GM19455 (cell line): ENCODE results near the gene EGFR.
"Not testable (repeated sequence)": the region's sequence is repeated elsewhere in the genome, so short reads cannot be mapped to it uniquely, and the experiment has no call there.

Experiments used
- ATAC-seq: cut with Tn5 transposase; IDR thresholded peaks from one replicate; pipeline ENCODE4 v1.9.1; 2021; ENCODE audit not compliant: unreplicated experiment

Gene EGFR

GRCh38 chr7:55164527-55164926, 145.7 kb downstream of the EGFR start:
- ATAC-seq = no peak

- ATAC-seq = no peak
These were observed 146.5 kb downstream of the EGFR start for GRCh38 chr7:55165176-55165861.

GRCh38 chr7:55167296-55167695, 148.5 kb downstream of the EGFR start:
- not testable (repeated sequence) for ATAC-seq

DNA sequence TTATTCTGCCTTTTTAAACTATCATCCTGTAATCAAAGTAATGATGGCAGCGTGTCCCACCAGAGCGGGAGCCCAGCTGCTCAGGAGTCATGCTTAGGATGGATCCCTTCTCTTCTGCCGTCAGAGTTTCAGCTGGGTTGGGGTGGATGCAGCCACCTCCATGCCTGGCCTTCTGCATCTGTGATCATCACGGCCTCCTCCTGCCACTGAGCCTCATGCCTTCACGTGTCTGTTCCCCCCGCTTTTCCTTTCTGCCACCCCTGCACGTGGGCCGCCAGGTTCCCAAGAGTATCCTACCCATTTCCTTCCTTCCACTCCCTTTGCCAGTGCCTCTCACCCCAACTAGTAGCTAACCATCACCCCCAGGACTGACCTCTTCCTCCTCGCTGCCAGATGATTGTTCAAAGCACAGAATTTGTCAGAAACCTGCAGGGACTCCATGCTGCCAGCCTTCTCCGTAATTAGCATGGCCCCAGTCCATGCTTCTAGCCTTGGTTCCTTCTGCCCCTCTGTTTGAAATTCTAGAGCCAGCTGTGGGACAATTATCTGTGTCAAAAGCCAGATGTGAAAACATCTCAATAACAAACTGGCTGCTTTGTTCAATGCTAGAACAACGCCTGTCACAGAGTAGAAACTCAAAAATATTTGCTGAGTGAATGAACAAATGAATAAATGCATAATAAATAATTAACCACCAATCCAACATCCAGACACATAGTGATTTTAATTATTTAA, 151.7 kb downstream of the EGFR start:
- ATAC-seq = no peak

- ATAC-seq = no peak
These were observed 152.3 kb downstream of the EGFR start for GRCh38 chr7:55171157-55171556.

DNA sequence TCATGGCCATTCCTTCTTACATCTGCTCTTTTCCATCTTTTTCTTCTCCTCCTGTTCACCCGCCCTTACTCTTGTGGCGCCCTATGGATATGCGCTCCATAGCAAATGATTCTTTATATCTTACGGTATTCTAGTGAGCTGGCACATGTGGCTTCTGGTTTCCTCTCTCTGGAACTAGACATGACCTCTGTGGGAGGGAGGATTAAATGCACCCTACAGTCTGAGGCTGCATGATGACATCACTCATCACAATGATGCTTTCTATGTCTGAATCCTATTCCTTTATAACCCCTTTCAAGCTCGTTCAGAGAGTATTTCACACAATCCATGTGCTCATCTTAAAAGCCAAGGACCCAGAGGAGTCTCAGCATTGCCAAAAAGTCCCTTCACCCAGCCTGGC, 153.3 kb downstream of the EGFR start:
- no peak for ATAC-seq

GRCh38 chr7:55172881-55173609, 154.2 kb downstream of the EGFR start:
- no peak for ATAC-seq

DNA sequence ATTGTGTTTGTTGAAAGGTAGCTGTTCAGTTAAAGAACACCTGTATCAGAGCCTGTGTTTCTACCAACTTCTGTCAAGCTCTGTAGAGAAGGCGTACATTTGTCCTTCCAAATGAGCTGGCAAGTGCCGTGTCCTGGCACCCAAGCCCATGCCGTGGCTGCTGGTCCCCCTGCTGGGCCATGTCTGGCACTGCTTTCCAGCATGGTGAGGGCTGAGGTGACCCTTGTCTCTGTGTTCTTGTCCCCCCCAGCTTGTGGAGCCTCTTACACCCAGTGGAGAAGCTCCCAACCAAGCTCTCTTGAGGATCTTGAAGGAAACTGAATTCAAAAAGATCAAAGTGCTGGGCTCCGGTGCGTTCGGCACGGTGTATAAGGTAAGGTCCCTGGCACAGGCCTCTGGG, 154.9 kb downstream of the EGFR start:
- ATAC-seq = no peak

DNA sequence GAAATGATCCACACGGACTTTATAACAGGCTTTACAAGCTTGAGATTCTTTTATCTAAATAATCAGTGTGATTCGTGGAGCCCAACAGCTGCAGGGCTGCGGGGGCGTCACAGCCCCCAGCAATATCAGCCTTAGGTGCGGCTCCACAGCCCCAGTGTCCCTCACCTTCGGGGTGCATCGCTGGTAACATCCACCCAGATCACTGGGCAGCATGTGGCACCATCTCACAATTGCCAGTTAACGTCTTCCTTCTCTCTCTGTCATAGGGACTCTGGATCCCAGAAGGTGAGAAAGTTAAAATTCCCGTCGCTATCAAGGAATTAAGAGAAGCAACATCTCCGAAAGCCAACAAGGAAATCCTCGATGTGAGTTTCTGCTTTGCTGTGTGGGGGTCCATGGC, 155.6 kb downstream of the EGFR start:
- no peak for ATAC-seq

DNA sequence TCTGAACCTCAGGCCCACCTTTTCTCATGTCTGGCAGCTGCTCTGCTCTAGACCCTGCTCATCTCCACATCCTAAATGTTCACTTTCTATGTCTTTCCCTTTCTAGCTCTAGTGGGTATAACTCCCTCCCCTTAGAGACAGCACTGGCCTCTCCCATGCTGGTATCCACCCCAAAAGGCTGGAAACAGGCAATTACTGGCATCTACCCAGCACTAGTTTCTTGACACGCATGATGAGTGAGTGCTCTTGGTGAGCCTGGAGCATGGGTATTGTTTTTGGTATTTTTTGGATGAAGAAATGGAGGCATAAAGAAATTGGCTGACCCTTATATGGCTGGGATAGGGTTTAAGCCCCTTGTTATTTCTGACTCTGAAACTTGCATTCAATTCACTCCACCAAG, 156.0 kb downstream of the EGFR start:
- no peak for ATAC-seq

DNA sequence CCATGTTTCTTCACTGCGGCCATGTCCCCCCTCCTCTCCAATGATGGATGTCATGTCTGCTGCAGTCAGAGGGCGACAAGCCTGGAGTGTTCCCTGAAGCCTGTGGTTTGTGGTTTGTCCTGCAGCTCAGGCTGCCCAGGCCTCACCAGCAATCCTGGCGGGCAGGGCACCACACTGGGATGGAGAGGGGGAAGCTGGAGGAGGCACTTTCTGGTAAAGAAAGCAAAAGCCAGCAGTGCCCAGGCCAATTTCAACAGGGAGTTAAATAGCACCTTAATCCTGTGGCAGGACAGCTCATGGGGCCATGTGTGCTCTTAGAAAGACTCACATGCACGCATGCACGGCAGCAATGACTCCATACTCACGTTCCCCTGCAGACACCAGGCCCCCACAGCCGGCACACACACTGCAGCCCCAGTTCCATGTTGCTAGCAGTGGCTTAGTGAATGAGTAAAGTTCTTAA, 158.3 kb downstream of the EGFR start:
- no peak for ATAC-seq

DNA sequence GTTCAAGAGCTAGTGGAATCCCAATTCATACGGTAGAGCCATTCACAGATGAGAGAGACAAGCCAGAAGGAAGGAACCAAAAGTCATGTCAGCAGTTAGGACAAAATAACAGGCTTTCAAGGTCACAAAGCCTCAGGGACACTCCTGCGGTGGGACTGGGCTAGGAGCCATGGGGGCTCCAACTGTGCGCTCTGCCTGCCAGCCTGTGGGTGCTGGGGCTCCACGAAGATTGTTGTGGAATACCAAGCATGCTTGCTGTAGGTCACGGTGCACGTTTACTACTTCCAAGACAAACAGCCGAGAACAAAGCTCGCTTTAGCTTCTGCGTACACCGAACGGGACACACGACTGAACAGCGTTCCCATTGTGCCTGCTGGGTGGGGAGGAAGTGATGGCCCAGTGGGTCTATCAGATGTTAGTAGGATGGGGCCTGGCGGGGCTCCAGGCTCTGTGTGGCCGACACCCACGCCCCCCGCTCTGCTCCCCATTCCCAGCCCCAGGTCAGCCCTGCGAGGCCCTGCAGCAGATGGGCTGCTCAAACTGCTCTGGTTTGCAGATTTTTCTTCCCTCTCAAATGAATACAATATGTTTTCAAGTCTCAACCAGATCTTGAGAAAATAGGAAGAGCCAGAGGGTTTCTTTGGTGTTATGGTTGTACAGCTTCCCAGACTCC, 158.9 kb downstream of the EGFR start:
- no peak for ATAC-seq

DNA sequence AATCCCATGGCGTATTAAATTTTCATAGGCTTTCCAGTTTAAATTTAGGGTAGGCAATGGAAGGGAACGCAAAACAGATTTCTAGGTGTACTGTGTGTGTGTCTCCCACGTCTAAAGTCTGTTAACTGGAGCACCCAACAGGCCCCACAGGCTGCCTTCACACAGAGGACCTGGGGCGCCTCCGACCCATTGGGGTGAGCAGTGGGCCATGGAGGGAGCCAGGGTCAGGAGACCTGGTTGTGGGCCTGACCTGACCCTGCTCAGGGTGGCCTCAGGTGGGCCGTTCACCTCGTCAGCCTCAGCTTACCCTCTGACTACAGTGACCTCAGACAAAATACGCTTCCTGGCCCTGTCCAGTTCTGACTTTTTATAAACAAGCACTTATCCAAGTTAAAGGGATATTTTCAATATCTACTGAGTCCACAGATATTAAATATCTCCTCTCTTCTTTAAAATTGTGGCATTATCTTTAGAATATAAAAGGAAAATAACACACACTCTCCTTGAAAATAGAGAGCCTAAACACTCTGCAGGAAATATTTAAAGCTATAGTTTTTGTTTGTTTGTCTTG, 159.6 kb downstream of the EGFR start:
- no peak for ATAC-seq

DNA sequence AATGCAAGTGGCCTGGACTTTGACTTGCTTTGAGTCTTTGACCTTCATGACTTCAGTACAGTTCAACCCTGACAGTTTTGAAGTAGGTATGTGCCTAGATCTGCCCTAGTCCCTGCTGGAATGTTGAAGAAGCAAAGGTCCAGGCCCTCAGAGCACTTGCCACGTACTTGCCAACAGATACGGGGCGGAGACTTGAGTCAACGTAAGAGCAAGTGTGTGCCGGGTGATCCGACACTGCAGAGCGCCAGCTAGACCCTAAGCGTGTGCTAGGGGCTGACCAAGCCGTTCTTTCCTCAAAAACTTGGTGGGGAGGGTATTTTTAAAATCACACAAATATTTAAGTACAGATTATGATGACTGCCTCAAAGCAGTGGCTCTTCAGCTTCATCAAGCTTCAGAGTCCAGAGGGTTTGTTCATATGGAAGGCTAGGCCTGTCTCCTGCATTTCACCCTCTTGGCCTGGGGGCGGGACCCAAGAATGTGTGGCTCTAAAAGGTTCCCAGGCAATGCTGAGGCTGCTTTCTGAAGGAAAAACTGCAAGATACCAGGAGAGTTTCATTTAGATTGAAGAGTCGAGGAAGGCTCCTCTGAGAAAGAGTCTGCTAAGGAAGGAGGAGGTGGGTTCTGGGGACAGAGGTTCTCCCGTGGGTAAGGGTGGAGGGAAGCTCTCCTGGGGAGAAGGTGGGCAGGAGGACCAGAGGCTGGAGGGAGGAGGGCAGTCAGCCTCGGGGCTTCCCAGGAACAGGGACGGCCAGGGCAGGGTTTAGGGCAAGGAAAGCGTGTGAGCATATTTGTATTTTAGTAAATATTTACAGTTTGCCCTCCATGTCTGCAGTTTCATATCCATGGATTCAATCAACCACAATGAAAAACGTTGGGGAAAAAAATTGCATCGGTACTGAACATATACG, 160.3 kb downstream of the EGFR start:
- ATAC-seq = no peak

DNA sequence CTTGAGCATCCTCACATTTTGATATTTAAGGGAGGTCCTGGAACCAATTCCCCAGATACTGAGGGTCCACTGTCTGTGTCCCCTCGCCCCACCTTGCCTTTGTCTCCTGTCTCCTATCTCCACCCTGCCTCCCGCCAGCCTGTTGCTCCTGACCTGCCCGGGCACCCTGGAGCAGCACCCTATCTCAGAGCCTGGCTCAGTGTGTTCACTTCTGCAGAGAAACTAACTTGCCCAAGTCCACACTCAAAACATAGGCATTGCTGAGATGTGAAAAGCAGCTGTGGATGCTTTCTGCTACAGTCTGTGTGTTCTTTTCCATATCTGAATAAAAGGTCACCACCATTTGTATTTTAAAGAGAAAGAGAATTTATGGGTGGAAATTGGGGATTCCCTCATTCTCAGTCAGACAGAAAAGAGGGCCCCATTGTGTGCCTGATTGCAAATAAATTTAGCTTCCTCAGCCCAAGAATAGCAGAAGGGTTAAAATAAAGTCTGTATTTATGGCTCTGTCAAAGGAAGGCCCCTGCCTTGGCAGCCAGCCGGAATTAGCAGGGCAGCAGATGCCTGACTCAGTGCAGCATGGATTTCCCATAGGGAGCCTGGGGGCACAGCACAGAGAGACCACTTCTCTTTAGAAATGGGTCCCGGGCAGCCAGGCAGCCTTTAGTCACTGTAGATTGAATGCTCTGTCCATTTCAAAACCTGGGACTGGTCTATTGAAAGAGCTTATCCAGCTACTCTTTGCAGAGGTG, 161.3 kb downstream of the EGFR start:
- no peak for ATAC-seq

DNA sequence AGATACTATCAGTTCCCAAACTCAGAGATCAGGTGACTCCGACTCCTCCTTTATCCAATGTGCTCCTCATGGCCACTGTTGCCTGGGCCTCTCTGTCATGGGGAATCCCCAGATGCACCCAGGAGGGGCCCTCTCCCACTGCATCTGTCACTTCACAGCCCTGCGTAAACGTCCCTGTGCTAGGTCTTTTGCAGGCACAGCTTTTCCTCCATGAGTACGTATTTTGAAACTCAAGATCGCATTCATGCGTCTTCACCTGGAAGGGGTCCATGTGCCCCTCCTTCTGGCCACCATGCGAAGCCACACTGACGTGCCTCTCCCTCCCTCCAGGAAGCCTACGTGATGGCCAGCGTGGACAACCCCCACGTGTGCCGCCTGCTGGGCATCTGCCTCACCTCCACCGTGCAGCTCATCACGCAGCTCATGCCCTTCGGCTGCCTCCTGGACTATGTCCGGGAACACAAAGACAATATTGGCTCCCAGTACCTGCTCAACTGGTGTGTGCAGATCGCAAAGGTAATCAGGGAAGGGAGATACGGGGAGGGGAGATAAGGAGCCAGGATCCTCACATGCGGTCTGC, 162.2 kb downstream of the EGFR start:
- ATAC-seq = no peak

DNA sequence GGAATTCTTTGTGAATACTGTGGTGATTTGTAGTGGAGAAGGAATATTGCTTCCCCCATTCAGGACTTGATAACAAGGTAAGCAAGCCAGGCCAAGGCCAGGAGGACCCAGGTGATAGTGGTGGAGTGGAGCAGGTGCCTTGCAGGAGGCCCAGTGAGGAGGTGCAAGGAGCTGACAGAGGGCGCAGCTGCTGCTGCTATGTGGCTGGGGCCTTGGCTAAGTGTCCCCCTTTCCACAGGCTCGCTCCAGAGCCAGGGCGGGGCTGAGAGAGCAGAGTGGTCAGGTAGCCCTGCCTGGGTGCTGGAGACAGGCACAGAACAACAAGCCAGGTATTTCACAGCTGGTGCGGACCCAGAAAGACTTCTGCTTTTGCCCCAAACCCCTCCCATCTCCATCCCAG, 162.9 kb downstream of the EGFR start:
- no peak for ATAC-seq

GRCh38 chr7:55183897-55184296, 165.1 kb downstream of the EGFR start:
- no peak for ATAC-seq

DNA sequence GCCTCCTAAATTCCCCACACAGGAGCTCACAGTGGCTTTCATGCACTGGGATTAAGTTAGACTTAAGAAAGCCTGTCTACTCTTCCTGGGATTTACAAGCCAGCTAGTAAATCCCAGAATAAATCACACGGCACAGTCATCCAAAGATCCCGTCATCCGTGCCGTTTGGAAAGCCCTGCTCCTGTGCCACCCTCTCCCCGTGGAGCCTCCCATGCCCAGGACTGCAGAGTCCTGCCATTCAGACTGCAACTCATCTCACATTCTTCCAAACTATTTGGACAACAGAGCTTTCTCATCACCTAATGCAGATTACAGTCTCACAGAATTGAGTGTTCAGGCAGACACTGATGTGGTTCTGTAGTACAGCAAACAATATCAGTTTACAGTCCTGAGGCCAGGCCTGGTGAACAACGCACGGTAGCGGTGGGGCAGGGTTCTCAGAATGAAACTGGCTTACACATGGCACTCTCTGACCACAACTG, 166.5 kb downstream of the EGFR start:
- ATAC-seq = no peak
